K562 (cell line): ENCODE measurements around the gene EME2. TPM values are rescaled to one million over a fixed set of nuclear protein-coding genes. Genes with fewer than 3 reads are reported as not detected.

ENCODE experiments used
- ATAC-seq: fragments of 200-7000 bp; cut with Tn5 transposase; 3 replicates; pipeline ENCODE4 v1.9.1; 2020; ENCODE audit warnings: moderate library complexity
- BruUV-seq: library from RNA; stranded (reverse); fragments of 400-500 nt; replicated peaks from 2 replicates; lab custom pipeline; 2021; lab: Mats Ljungman, UMichigan
- CTCF ChIA-PET: fragments of 300-600 bp; formaldehyde crosslinking; extraction: SDS; loops from one replicate; lab custom pipeline; 2021; ENCODE audit warnings: low intra/inter-chr PET ratio; lab: Yijun Ruan, JAX
- POLR2A ChIA-PET: fragments of 300-600, 350-650 bp; sonication (Branson Sonifier 250); formaldehyde crosslinking; extraction: SDS; loops from one replicate; lab custom pipeline; 2021; ENCODE audit warnings: antibody characterized with exemption, inconsistent platforms; lab: Yijun Ruan, JAX
- DNase-seq, 4 experiments: peaks; one replicate each; pipeline versions ENCODE4 v3.0.0 to v3.0.0-alpha.2; 2011 to 2018; ENCODE audit warnings: low spot score in 3 of 4, mixed read lengths in 3 of 4; ENCODE audit errors: extremely low read depth in 1 of 4
- FAIRE-seq: peaks from 2 replicates; lab custom pipeline; 2011; peaks lifted over from hg19 to GRCh38; lab: Jason Lieb, UNC
- H2AFZ ChIP-seq: 2 replicates; pipeline ENCODE4 v1.6.0; 2011; ENCODE audit warnings: low read depth, low read length, control low read depth, inconsistent platforms
- H3K27ac ChIP-seq: fragments of 200-600 bp; 3 replicates; pipeline ENCODE4 v1.8.0; 2011; ENCODE audit warnings: low read depth, mild to moderate bottlenecking, control low read depth, inconsistent platforms, low read length, moderate library complexity, mixed read lengths; ENCODE audit errors: extremely low read depth
- H3K27me3 ChIP-seq, 2 experiments: fragments of 300-600 bp in 1 of 2; 2 replicates in 1 of 2; 3 replicates in 1 of 2; pipeline versions ENCODE4 v1.6.0 to v1.8.0; 2011; ENCODE audit warnings: inconsistent platforms in 2 of 2, low read length in 2 of 2, mild to moderate bottlenecking in 1 of 2, mixed read lengths in 1 of 2, moderate library complexity in 1 of 2; ENCODE audit not compliant: control insufficient read depth in 2 of 2, insufficient read depth in 2 of 2
- H3K36me3 ChIP-seq: fragments of 300-600 bp; 3 replicates; pipeline ENCODE4 v1.8.0; 2011; ENCODE audit warnings: mild to moderate bottlenecking, low read length, inconsistent platforms; ENCODE audit not compliant: control insufficient read depth, insufficient read depth
- H3K4me1 ChIP-seq, 2 experiments: fragments of 200-600 bp in 1 of 2; replicated peaks in 1 of 2; 2 replicates in 1 of 2; 3 replicates in 1 of 2; pipeline versions ENCODE4 v1.5.1 to v1.8.0; 2011; ENCODE audit warnings: inconsistent platforms in 2 of 2, low read length in 2 of 2, mild to moderate bottlenecking in 1 of 2, mixed read lengths in 1 of 2, moderate library complexity in 1 of 2; ENCODE audit not compliant: control insufficient read depth in 2 of 2, insufficient read depth in 2 of 2
- H3K4me2 ChIP-seq: 2 replicates; pipeline ENCODE4 v1.6.1; 2011; ENCODE audit warnings: low read length, control low read depth, inconsistent platforms, mixed read lengths; ENCODE audit not compliant: insufficient read depth
- H3K4me3 ChIP-seq: fragments of 200-600 bp; sonication (generic), shearing (Covaris generic); 2 replicates; pipeline ENCODE4 v1.5.1; 2016; ENCODE audit warnings: control low read depth, inconsistent platforms
- H3K79me2 ChIP-seq: fragments of 200-600 bp; 3 replicates; pipeline ENCODE4 v1.8.0; 2011; ENCODE audit warnings: low read length, inconsistent platforms; ENCODE audit not compliant: control insufficient read depth, insufficient read depth
- H3K9ac ChIP-seq, 2 experiments: 2 replicates each; pipeline versions ENCODE4 v1.6.0 to v1.6.1; 2011; ENCODE audit warnings: low read depth in 2 of 2, low read length in 2 of 2, control low read depth in 1 of 2, inconsistent platforms in 1 of 2, mild to moderate bottlenecking in 1 of 2, mixed read lengths in 1 of 2; ENCODE audit not compliant: insufficient read depth in 1 of 2
- H3K9me1 ChIP-seq: one replicate; pipeline ENCODE4 v1.6.0; 2011; ENCODE audit warnings: inconsistent platforms, mild to moderate bottlenecking, low read length, moderate library complexity; ENCODE audit not compliant: control insufficient read depth, insufficient read depth
- H3K9me3 ChIP-seq: replicated peaks from 2 replicates; pipeline ENCODE4 v1.5.1; 2011; ENCODE audit warnings: low read depth, low read length, inconsistent platforms; ENCODE audit not compliant: control insufficient read depth, insufficient read depth
- H4K20me1 ChIP-seq: replicated peaks from 2 replicates; pipeline ENCODE4 v1.6.1; 2011; ENCODE audit warnings: low read length, inconsistent platforms, mixed read lengths; ENCODE audit not compliant: control insufficient read depth, insufficient read depth
- POLR2G ChIP-seq: fragments of 200-400 bp; formaldehyde crosslinking; IDR thresholded peaks from 2 replicates; pipeline ENCODE4 v1.6.1; 2017; ENCODE audit warnings: low read depth, mild to moderate bottlenecking, antibody characterized with exemption, low read length, moderate library complexity
- SAFB ChIP-seq: fragments of 200-400 bp; formaldehyde crosslinking; IDR thresholded peaks from 2 replicates; pipeline ENCODE4 v1.6.1; 2017; ENCODE audit warnings: low read depth, low read length, borderline replicate concordance
- ZNF668 ChIP-seq: fragments of 250-450 bp; sonication (Bioruptor Pico); IDR thresholded peaks from 2 replicates; pipeline ENCODE4 v1.8.0; 2022; ENCODE audit warnings: mild to moderate bottlenecking, inconsistent platforms
- WGBS: fragments of 100-300 bp; shearing (Covaris generic); methylation state at CpG from one replicate; pipeline ENCODE4 v1.1.6; 2016; ENCODE audit warnings: low coverage, mixed read lengths; ENCODE audit not compliant: insufficient coverage; ENCODE audit errors: missing lambda C conversion rate; 5-methylcytosine and 5-hydroxymethylcytosine counted together
- in situ Hi-C: fragments of 300-500 bp; cut with MboI; formaldehyde crosslinking; loops from 4 replicates; pipeline ENCODE4 v1.15.0; 2018; ENCODE audit warnings: inconsistent platforms, mixed read lengths
- intact Hi-C: fragments of 100-400 bp; cut with micrococcal nuclease; formaldehyde crosslinking; loops from 2 replicates; pipeline ENCODE4 v1.14.2; 2022
- polyA plus RNA-seq, 8 experiments: library from polyadenylated mRNA; depleted of rRNA in 4 of 8; stranded (reverse) in 5 of 8; unstranded in 3 of 8; fragments of >200 nt; fragmentation: Nextera tagmentation in 2 of 8; fragmentation: Illumina TruSeq in 1 of 8; extraction: Ambion mirVana in 2 of 8; extraction: Trizol in 1 of 8; gene quantifications; 2 replicates each; pipeline versions ENCODE4 v1.2.1 to v1.2.3, GENCODE V29; 2011 to 2014; ENCODE audit warnings: inconsistent platforms in 1 of 8, missing spikeins in 1 of 8
- total RNA-seq, 7 experiments: library from RNA; depleted of rRNA in 6 of 7; stranded (reverse); fragments of >200 nt in 6 of 7; fragmentation: Illumina TruSeq in 2 of 7; extraction: Trizol in 2 of 7; gene quantifications; 2 replicates each; pipeline versions ENCODE4 v1.2.1 to v1.2.3, GENCODE V29; 2011 to 2021; ENCODE audit warnings: low replicate concordance in 1 of 7

The EME2 gene
- total and polyA plus RNA-seq, 9 of the 15 experiments (the other 6 are each of a cell fraction or from before 2014, with no cell fraction given): 0.35 to 19.9 (median 3.5) TPM

DNA sequence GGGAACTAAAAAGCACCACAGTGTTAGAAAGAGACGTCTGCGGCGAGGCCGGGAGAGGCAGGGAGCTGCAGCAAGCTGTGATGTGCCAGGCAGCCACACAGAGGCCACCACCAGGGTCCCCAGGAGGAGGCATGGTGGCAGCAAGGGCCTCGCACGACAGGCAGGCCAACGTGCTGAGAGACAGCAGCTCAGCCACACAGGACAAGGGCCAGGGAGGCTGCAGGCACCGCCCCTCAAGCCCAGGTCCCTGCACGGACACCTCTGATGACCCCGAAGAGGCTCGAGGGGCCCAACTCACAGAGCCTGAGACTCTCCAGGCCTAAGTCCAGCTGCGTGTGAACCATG, 48.3 kb downstream of the EME2 start:
- ChIA-PET POLR2A (interaction anchor here (0.6 to 1.1 kb wide), 4 partner anchors 8 to 334 kb away, joined by 3 to 7 read pairs (median 4); partner anchors contain the start of genes RPS2 and TRAF7), CTCF (no interaction called here)
- whole genome bisulfite sequencing: 76% methylated on average over 11 of the region's 12 CpGs
- Histone ChIP-seq H3K9me3 (no peaks in the 10 kb centered on the region), H3K4me1 (peaks cover 3 to 57% of the 10 kb centered on the region in 2 experiments; a peak in 3 of 5 replicates), H3K79me2 (peaks cover 3% of the 10 kb centered on the region; the same call in 1 of the 3 replicates), H3K27me3 (no peaks in the 10 kb centered on the region), H3K4me3 (no peak overlapping the region), H2AFZ (no peak overlapping the region), H3K9me1 (no peaks in the 10 kb centered on the region), H3K9ac (peak overlapping the region in 1 of 2 experiments; percentile 14; a peak in 1 of 4 replicates), H3K27ac (no peak overlapping the region), H4K20me1 (no peaks in the 10 kb centered on the region), H3K4me2 (no peak overlapping the region), H3K36me3 (peaks cover 3% of the 10 kb centered on the region; the same call in 1 of the 3 replicates)
- in situ Hi-C loops (no loop called here), intact Hi-C loops (no loop called here)
- ATAC-seq: no peak
- DNase-seq: no peak
- BruUV-seq: no TSS peak
- TF ChIP-seq POLR2G: peak; percentile 45; the same call in 1 of the 2 replicates
- no peak for TF ChIP-seq SAFB
- FAIRE-seq: no peak

DNA sequence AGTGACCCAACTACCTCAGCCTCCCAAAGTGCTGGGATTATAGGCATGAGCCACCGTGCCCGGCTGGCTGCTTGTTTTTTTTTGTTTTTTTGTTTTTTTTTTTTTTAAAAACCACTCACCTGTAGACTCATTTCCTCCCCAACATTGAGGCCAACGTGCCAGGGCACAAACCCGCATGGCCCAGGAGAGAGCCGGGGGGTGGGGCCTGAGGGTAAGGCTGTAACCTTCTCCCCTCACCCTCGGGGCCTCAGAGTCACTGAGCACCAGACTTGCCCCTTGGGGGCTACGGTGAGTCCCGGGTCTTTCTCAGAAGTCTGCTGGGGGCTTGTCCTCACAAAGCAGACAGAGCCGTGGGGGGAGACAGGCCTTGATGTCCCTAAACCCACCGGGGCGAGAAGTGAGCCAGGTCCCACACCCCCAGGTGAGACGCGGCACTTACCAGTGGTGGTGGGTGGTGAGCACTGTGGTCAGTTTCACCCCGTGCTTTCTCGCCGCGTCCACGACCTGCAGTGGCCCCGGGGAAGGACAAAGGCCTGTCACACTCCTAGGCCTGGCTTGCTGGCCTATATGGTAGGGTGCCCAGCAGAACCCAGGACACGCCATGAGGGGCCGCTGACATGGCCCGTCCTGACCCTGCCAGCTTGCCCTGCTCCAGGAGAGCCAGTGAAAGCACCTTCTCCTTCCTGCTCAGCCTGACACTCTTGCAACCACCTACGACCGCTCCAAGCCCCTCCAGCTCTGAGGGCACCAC, 49.4 kb downstream of the EME2 start:
- no TSS peak for BruUV-seq
- 85% methylated on average over 21 of the region's 24 CpGs for WGBS
- no peaks in the 10 kb centered on the region for H4K20me1 ChIP-seq
- in situ Hi-C loops (no loop called here), intact Hi-C loops (no loop called here)
- H3K9me1 ChIP-seq: no peaks in the 10 kb centered on the region
- no peak for DNase-seq
- peaks cover 4% of the 10 kb centered on the region; the same call in 2 of the 3 replicates for H3K79me2 ChIP-seq
- CTCF ChIA-PET: no interaction called here
- no peak overlapping the region for H3K4me3 ChIP-seq
- H3K36me3 ChIP-seq: no peaks in the 10 kb centered on the region; the same call in 2 of the 3 replicates
- POLR2A ChIA-PET: no interaction called here
- FAIRE-seq: no peak
- no peaks in the 10 kb centered on the region for H3K27me3 ChIP-seq
- H3K4me2 ChIP-seq: no peak overlapping the region
- peaks cover 3 to 59% of the 10 kb centered on the region in 2 experiments; a peak in 3 of 5 replicates for H3K4me1 ChIP-seq
- ATAC-seq: no peak
- no peak for TF ChIP-seq ZNF668 (CRISPR knock-in tag)
- no peak overlapping the region for H3K27ac ChIP-seq
- H2AFZ ChIP-seq: no peak overlapping the region
- H3K9ac ChIP-seq: no peak overlapping the region
- H3K9me3 ChIP-seq: no peaks in the 10 kb centered on the region
